KMS-11 (cell line): ENCODE data around the gene ADD1.

Experiments
- H2AFZ ChIP-seq: fragments of 200-600 bp; sonication (generic); 2 replicates; pipeline ENCODE4 v1.6.1; 2016; ENCODE audit warnings: antibody characterized with exemption, mixed run types, low read depth
- H3K27ac ChIP-seq: fragments of 200-600 bp; sonication (generic); 2 replicates; pipeline ENCODE4 v1.6.1; 2016; ENCODE audit warnings: mild to moderate bottlenecking, mixed run types
- H3K27me3 ChIP-seq: fragments of 200-600 bp; sonication (generic); 2 replicates; pipeline ENCODE4 v1.6.1; 2017; ENCODE audit warnings: mild to moderate bottlenecking, low read depth, mixed run types, moderate library complexity; ENCODE audit not compliant: insufficient read depth
- H3K36me3 ChIP-seq: fragments of 200-600 bp; sonication (generic); 2 replicates; pipeline ENCODE4 v1.6.1; 2017; ENCODE audit warnings: mild to moderate bottlenecking, mixed run types; ENCODE audit not compliant: insufficient read depth
- H3K4me1 ChIP-seq: fragments of 200-600 bp; sonication (generic); 2 replicates; pipeline ENCODE4 v1.6.1; 2016; ENCODE audit warnings: mild to moderate bottlenecking, low read depth, mixed run types; ENCODE audit not compliant: poor library complexity, severe bottlenecking
- H3K4me2 ChIP-seq: fragments of 200-600 bp; sonication (generic); 2 replicates; pipeline ENCODE4 v1.7.0; 2016; ENCODE audit warnings: mild to moderate bottlenecking, mixed run types
- H3K4me3 ChIP-seq: fragments of 200-600 bp; sonication (generic); IDR thresholded peaks from 2 replicates; pipeline ENCODE4 v1.6.1; 2017; ENCODE audit warnings: low read depth, low read length, mixed read lengths; ENCODE audit not compliant: insufficient read depth
- H3K79me2 ChIP-seq: fragments of 200-600 bp; sonication (generic); 2 replicates; pipeline ENCODE4 v1.6.1; 2016; ENCODE audit warnings: low read depth, mixed run types; ENCODE audit not compliant: insufficient read depth
- H3K9ac ChIP-seq: fragments of 200-600 bp; sonication (generic); 2 replicates; pipeline ENCODE4 v1.6.1; 2016; ENCODE audit warnings: mild to moderate bottlenecking, mixed run types
- H4K20me1 ChIP-seq: fragments of 200-600 bp; sonication (generic); 2 replicates; pipeline ENCODE4 v1.6.1; 2016; ENCODE audit warnings: mild to moderate bottlenecking, mixed run types; ENCODE audit not compliant: insufficient read depth
- CTCF ChIP-seq: fragments of 200-600 bp; sonication (generic); conservative IDR thresholded peaks from 2 replicates; pipeline ENCODE4 v1.6.1; 2017; ENCODE audit warnings: low read depth, mild to moderate bottlenecking, antibody characterized with exemption, low read length, moderate library complexity, mixed read lengths

The ADD1 gene

GRCh38 chr4:2870082-2870481 is 26.4 kb downstream of the ADD1 start:
- H3K9ac ChIP-seq: no peak overlapping the region
- no peak for TF ChIP-seq CTCF
- no peak overlapping the region for H3K4me2 ChIP-seq
- H3K79me2 ChIP-seq: peaks cover 14% of the 10 kb centered on the region; the same call in 1 of the 2 replicates
- H3K27me3 ChIP-seq: no peaks in the 10 kb centered on the region
- H3K27ac ChIP-seq: no peak overlapping the region
- H2AFZ ChIP-seq: no peak overlapping the region
- H3K4me1 ChIP-seq: no peaks in the 10 kb centered on the region
- no peaks in the 10 kb centered on the region for H4K20me1 ChIP-seq
- H3K4me3 ChIP-seq: no peak overlapping the region
- H3K36me3 ChIP-seq: no peaks in the 10 kb centered on the region

GRCh38 chr4:2871466-2871865 is 27.8 kb downstream of the ADD1 start:
- Histone ChIP-seq H3K36me3 (no peaks in the 10 kb centered on the region), H3K27me3 (no peaks in the 10 kb centered on the region), H3K4me2 (no peak overlapping the region), H3K27ac (no peak overlapping the region), H3K4me3 (no peak overlapping the region), H3K79me2 (peaks cover 8% of the 10 kb centered on the region; the same call in 1 of the 2 replicates), H2AFZ (no peak overlapping the region), H4K20me1 (no peaks in the 10 kb centered on the region), H3K9ac (no peak overlapping the region), H3K4me1 (no peaks in the 10 kb centered on the region)
- no peak for TF ChIP-seq CTCF

GRCh38 chr4:2871911-2872310 is 28.3 kb downstream of the ADD1 start:
- H2AFZ ChIP-seq: no peak overlapping the region
- no peak overlapping the region for H3K4me2 ChIP-seq
- peaks cover 3% of the 10 kb centered on the region; the same call in 1 of the 2 replicates for H3K79me2 ChIP-seq
- no peaks in the 10 kb centered on the region for H3K4me1 ChIP-seq
- H3K27me3 ChIP-seq: no peaks in the 10 kb centered on the region
- TF ChIP-seq CTCF: no peak
- no peak overlapping the region for H3K27ac ChIP-seq
- H3K9ac ChIP-seq: no peak overlapping the region
- H3K36me3 ChIP-seq: no peaks in the 10 kb centered on the region
- no peaks in the 10 kb centered on the region for H4K20me1 ChIP-seq
- no peak overlapping the region for H3K4me3 ChIP-seq

- no peaks in the 10 kb centered on the region for H3K4me1 ChIP-seq
- no peak overlapping the region for H3K9ac ChIP-seq
- H2AFZ ChIP-seq: no peak overlapping the region
- H3K4me3 ChIP-seq: no peak overlapping the region
- no peaks in the 10 kb centered on the region; the same call in 1 of the 2 replicates for H3K79me2 ChIP-seq
- H3K36me3 ChIP-seq: no peaks in the 10 kb centered on the region
- no peaks in the 10 kb centered on the region for H4K20me1 ChIP-seq
- TF ChIP-seq CTCF: no peak
- no peaks in the 10 kb centered on the region for H3K27me3 ChIP-seq
- H3K27ac ChIP-seq: no peak overlapping the region
- no peak overlapping the region for H3K4me2 ChIP-seq
Observed at GRCh38 chr4:2873329-2873728, 29.7 kb downstream of the ADD1 start.
